Mesendoderm (in vitro differentiated cells): ENCODE measurements around the gene PDCD1.
"Not testable (repeated sequence)": the region's sequence is repeated elsewhere in the genome, so short reads cannot be mapped to it uniquely, and the experiment has no call there.

Source experiments
- DNase-seq: peaks from one replicate; pipeline ENCODE4 v3.0.0; 2013
- H2AK5ac ChIP-seq: 2 replicates; pipeline ENCODE4 v1.6.1; 2013; ENCODE audit warnings: low read length, inconsistent platforms
- H2BK120ac ChIP-seq: 2 replicates; pipeline ENCODE4 v1.6.1; 2013; ENCODE audit warnings: low read depth, mild to moderate bottlenecking, low read length, moderate library complexity, mixed read lengths
- H2BK15ac ChIP-seq: replicated peaks from 2 replicates; pipeline ENCODE4 v1.6.1; 2013; ENCODE audit warnings: low read depth, mild to moderate bottlenecking, moderate library complexity
- H2BK5ac ChIP-seq: 2 replicates; pipeline ENCODE4 v1.6.1; 2013; ENCODE audit warnings: low read length, inconsistent platforms
- H3K18ac ChIP-seq: 2 replicates; pipeline ENCODE4 v1.6.1; 2013; ENCODE audit warnings: mild to moderate bottlenecking, low read length, mixed read lengths
- H3K23ac ChIP-seq: one replicate; pipeline ENCODE4 v1.6.1; 2013; ENCODE audit warnings: low read length
- H3K27ac ChIP-seq: 2 replicates; pipeline ENCODE4 v1.5.1; 2013; ENCODE audit warnings: low read depth, mild to moderate bottlenecking, inconsistent platforms, low read length, moderate library complexity
- H3K27me3 ChIP-seq: 2 replicates; pipeline ENCODE4 v1.6.1; 2013; ENCODE audit warnings: low read length, control low read depth, mild to moderate bottlenecking, inconsistent platforms; ENCODE audit not compliant: insufficient read depth, poor library complexity
- H3K36me3 ChIP-seq: 2 replicates; pipeline ENCODE4 v1.6.1; 2013; ENCODE audit warnings: low read length, inconsistent platforms; ENCODE audit not compliant: control insufficient read depth, insufficient read depth
- H3K4ac ChIP-seq: one replicate; pipeline ENCODE4 v1.6.1; 2013; ENCODE audit warnings: low read depth, mild to moderate bottlenecking, low read length, moderate library complexity
- H3K4me1 ChIP-seq: 2 replicates; pipeline ENCODE4 v1.6.1; 2013; ENCODE audit warnings: low read depth, low read length, inconsistent platforms; ENCODE audit not compliant: control insufficient read depth
- H3K4me2 ChIP-seq: 2 replicates; pipeline ENCODE4 v1.6.1; 2013; ENCODE audit warnings: low read length
- H3K4me3 ChIP-seq: 2 replicates; pipeline ENCODE4 v1.5.1; 2013; ENCODE audit warnings: mild to moderate bottlenecking, low read length
- H3K56ac ChIP-seq: one replicate; pipeline ENCODE4 v1.6.1; 2013; ENCODE audit warnings: low read length
- H3K79me1 ChIP-seq: 2 replicates; pipeline ENCODE4 v1.6.1; 2013; ENCODE audit warnings: low read length, inconsistent platforms
- H3K79me2 ChIP-seq: 2 replicates; pipeline ENCODE4 v1.6.1; 2013; ENCODE audit warnings: mild to moderate bottlenecking, low read length; ENCODE audit not compliant: control insufficient read depth, insufficient read depth
- H3K9ac ChIP-seq: 2 replicates; pipeline ENCODE4 v1.6.1; 2013; ENCODE audit warnings: low read length, inconsistent platforms
- H4K5ac ChIP-seq: one replicate; pipeline ENCODE4 v1.6.1; 2013; ENCODE audit warnings: low read length
- H4K8ac ChIP-seq: one replicate; pipeline ENCODE4 v1.6.1; 2013; ENCODE audit warnings: low read depth, mild to moderate bottlenecking, control low read depth, low read length, moderate library complexity
- WGBS: extraction: QIAGEN DNeasy Blood & Tissue Kit; methylation state at CpG from one replicate; pipeline ENCODE4 v1.1.7; 2013; ENCODE audit warnings: low lambda C conversion rate, missing lambda C conversion rate; ENCODE audit not compliant: insufficient coverage; ENCODE audit errors: extremely low coverage; 5-methylcytosine and 5-hydroxymethylcytosine counted together

PDCD1 gene

DNA sequence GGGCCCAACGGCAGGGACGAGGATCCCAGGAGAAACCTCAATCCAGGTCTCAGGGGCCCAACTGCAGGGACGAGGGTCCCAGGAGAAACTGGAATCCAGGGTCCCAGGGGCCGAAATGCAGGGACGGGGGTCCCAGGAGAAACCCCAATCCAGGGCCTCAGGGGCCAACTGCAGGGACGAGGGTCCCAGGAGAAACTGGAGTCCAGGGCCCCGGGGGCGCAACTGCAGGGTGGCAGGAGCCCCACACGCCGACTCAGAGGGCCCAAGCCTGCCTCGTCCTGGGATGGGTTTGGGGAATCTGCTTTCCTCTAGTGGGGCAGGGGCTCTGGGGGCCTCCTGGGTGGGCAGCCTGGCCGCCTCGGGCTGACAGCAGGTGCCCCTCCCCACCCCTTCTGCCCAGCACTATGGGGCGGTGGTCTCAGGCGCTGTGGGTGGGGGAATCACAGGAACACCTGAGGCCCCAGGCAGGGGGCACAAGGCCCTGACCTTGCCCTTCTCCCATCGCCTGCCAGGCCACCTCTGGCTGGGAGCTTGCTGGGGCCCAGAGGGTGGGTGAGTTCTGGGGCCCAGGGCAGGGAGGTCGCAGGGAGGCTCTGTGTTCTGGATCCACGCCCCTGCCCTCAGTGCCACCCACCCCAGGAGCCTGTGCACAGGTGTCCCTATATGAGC lies 18.0 kb upstream of the PDCD1 start:
- no peak overlapping the region for H4K8ac ChIP-seq
- H3K36me3 ChIP-seq: no peaks in the 10 kb centered on the region
- no peak overlapping the region for H3K4me2 ChIP-seq
- no peak overlapping the region for H2BK15ac ChIP-seq
- no peak overlapping the region for H2BK5ac ChIP-seq
- no peak overlapping the region for H2BK120ac ChIP-seq
- no CpG with 5 or more reads among the region's 18 CpGs for WGBS
- no peak overlapping the region for H3K9ac ChIP-seq
- no peak overlapping the region for H4K5ac ChIP-seq
- H3K56ac ChIP-seq: no peak overlapping the region
- no peak overlapping the region for H3K27ac ChIP-seq
- H3K4ac ChIP-seq: no peak overlapping the region
- H3K18ac ChIP-seq: no peak overlapping the region
- peaks cover 2% of the 10 kb centered on the region for H3K4me1 ChIP-seq
- H3K23ac ChIP-seq: no peak overlapping the region
- no peak overlapping the region for H3K4me3 ChIP-seq
- no peaks in the 10 kb centered on the region for H3K79me2 ChIP-seq
- H2AK5ac ChIP-seq: no peak overlapping the region
- H3K27me3 ChIP-seq: no peaks in the 10 kb centered on the region
- DNase-seq: no peak
- H3K79me1 ChIP-seq: no peaks in the 10 kb centered on the region

- H2BK120ac ChIP-seq, H4K8ac ChIP-seq, H3K4me2 ChIP-seq, H3K9ac ChIP-seq, H3K27me3 ChIP-seq, H3K36me3 ChIP-seq, H3K4ac ChIP-seq, H3K4me1 ChIP-seq, H3K4me3 ChIP-seq, H3K79me1 ChIP-seq, H3K79me2 ChIP-seq, DNase-seq, H3K23ac ChIP-seq, H2AK5ac ChIP-seq, H3K18ac ChIP-seq, H2BK15ac ChIP-seq, H3K27ac ChIP-seq, H2BK5ac ChIP-seq, H4K5ac ChIP-seq, H3K56ac ChIP-seq: not testable (repeated sequence)
- no CpG with 5 or more reads among the region's 22 CpGs for WGBS
Measured at GRCh38 chr2:241875754-241876527, 17.2 kb upstream of the PDCD1 start.

DNA sequence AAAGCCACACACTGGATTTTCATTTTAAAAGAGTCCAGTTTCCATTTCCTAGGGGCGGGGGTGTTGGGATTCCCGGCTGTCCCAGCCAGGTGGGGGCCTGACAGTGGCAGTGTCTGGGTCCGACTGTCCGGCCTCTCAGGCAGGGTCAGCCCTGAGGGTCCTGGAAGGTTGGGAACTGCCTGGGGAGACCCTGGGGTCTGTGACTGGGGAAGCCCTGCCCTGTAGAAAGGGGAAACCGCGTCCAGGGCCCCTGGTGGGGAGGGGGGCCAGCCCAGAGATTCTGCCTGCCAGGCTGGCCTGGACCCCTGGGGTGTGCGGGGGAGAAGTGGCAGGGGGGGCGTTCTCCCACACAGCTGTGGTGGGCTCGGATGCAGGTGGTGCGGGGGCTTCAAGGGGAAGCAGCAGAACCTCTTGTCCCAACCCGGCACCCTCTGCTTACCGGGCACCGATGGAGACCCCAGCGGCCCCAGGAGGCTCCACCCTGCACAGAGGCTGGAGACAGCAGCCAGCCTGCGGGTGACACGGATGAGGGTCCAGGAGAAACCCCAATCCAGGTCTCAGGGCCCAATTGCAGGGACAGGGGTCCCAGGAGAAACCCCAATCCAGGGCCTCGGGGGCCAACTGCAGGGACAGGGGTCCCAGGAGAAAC lies 15.7 kb upstream of the PDCD1 start:
- Histone ChIP-seq H3K27me3 (no peaks in the 10 kb centered on the region), H3K4ac (no peak overlapping the region), H2BK120ac (no peak overlapping the region), H3K4me3 (no peak overlapping the region), H2BK15ac (no peak overlapping the region), H3K79me2 (no peaks in the 10 kb centered on the region), H3K27ac (no peak overlapping the region), H4K5ac (no peak overlapping the region), H3K9ac (no peak overlapping the region), H2BK5ac (no peak overlapping the region), H3K18ac (no peak overlapping the region), H3K4me2 (no peak overlapping the region), H3K36me3 (no peaks in the 10 kb centered on the region), H3K4me1 (no peaks in the 10 kb centered on the region), H3K56ac (no peak overlapping the region), H3K79me1 (no peaks in the 10 kb centered on the region), H4K8ac (no peak overlapping the region), H2AK5ac (no peak overlapping the region), H3K23ac (no peak overlapping the region)
- no peak for DNase-seq
- no CpG with 5 or more reads among the region's 17 CpGs for WGBS

GRCh38 chr2:241873803-241874110 lies 15.1 kb upstream of the PDCD1 start:
- no peak overlapping the region for H2BK5ac ChIP-seq
- H3K36me3 ChIP-seq: no peaks in the 10 kb centered on the region
- H2BK15ac ChIP-seq: no peak overlapping the region
- no peak overlapping the region for H3K9ac ChIP-seq
- H3K27me3 ChIP-seq: no peaks in the 10 kb centered on the region
- no peak overlapping the region for H3K56ac ChIP-seq
- no CpG with 5 or more reads among the region's 7 CpGs for WGBS
- H3K18ac ChIP-seq: no peak overlapping the region
- no peak overlapping the region for H2AK5ac ChIP-seq
- H3K4me2 ChIP-seq: no peak overlapping the region
- no peak for DNase-seq
- no peaks in the 10 kb centered on the region for H3K4me1 ChIP-seq
- no peaks in the 10 kb centered on the region for H3K79me1 ChIP-seq
- no peak overlapping the region for H3K23ac ChIP-seq
- H3K27ac ChIP-seq: no peak overlapping the region
- H3K4ac ChIP-seq: no peak overlapping the region
- H3K4me3 ChIP-seq: no peak overlapping the region
- no peak overlapping the region for H2BK120ac ChIP-seq
- H4K8ac ChIP-seq: no peak overlapping the region
- no peak overlapping the region for H4K5ac ChIP-seq
- no peaks in the 10 kb centered on the region for H3K79me2 ChIP-seq

GRCh38 chr2:241873081-241873802 lies 14.5 kb upstream of the PDCD1 start:
- Histone ChIP-seq H4K8ac (no peak overlapping the region), H3K56ac (no peak overlapping the region), H3K27me3 (no peaks in the 10 kb centered on the region), H3K4me1 (no peaks in the 10 kb centered on the region), H3K4me3 (no peak overlapping the region), H4K5ac (no peak overlapping the region), H3K9ac (no peak overlapping the region), H3K79me1 (no peaks in the 10 kb centered on the region), H2AK5ac (no peak overlapping the region), H3K36me3 (no peaks in the 10 kb centered on the region), H3K4ac (no peak overlapping the region), H3K18ac (no peak overlapping the region), H2BK5ac (no peak overlapping the region), H3K27ac (no peak overlapping the region), H3K23ac (no peak overlapping the region), H2BK120ac (no peak overlapping the region), H3K4me2 (no peak overlapping the region), H2BK15ac (no peak overlapping the region), H3K79me2 (no peaks in the 10 kb centered on the region)
- no peak for DNase-seq
- WGBS: no CpG with 5 or more reads among the region's 54 CpGs
